K562 (cell line): Measurements from ENCODE around the gene KARS1. TPM values are rescaled to one million over a fixed set of nuclear protein-coding genes. Genes with fewer than 3 reads are reported as not detected.

Source experiments
- COPS2 ChIP-seq: fragments of 450-650 bp; conservative IDR thresholded peaks from 2 replicates; pipeline ENCODE4 v1.6.1; 2016; ENCODE audit warnings: mild to moderate bottlenecking, moderate library complexity
- LEF1 ChIP-seq: fragments of 450-650 bp; IDR thresholded peaks from 2 replicates; pipeline ENCODE4 v1.6.1; 2016; ENCODE audit warnings: mild to moderate bottlenecking
- MAFK ChIP-seq: IDR thresholded peaks from 2 replicates; pipeline ENCODE4 v1.6.1; 2011; ENCODE audit warnings: low read length, improper control_type of control experiment
- NFE2 ChIP-seq: IDR thresholded peaks from 2 replicates; pipeline ENCODE4 v1.6.1; 2014; ENCODE audit warnings: antibody characterized with exemption, low read depth
- PKNOX1 ChIP-seq: fragments of 450-650 bp; IDR thresholded peaks from 2 replicates; pipeline ENCODE4 v1.6.1; 2016
- RBM17 ChIP-seq: fragments of 200-400 bp; formaldehyde crosslinking; IDR thresholded peaks from 2 replicates; pipeline ENCODE4 v1.6.1; 2017; ENCODE audit warnings: low read depth, mild to moderate bottlenecking, low read length, borderline replicate concordance
- TAL1 ChIP-seq: fragments of 450-650 bp; IDR thresholded peaks from 2 replicates; pipeline ENCODE4 v1.6.1; 2016; ENCODE audit warnings: mild to moderate bottlenecking
- USF1 ChIP-seq: sonication (generic); formaldehyde crosslinking; IDR thresholded peaks from 2 replicates; pipeline ENCODE4 v1.9.0; 2022; ENCODE audit warnings: mild to moderate bottlenecking, missing genetic modification reagents
- ZEB2 ChIP-seq: fragments of 450-650 bp; IDR thresholded peaks from 2 replicates; pipeline ENCODE4 v1.6.1; 2016
- polyA plus RNA-seq, 8 experiments: library from polyadenylated mRNA; depleted of rRNA in 4 of 8; stranded (reverse) in 5 of 8; unstranded in 3 of 8; fragments of >200 nt; fragmentation: Nextera tagmentation in 2 of 8; fragmentation: Illumina TruSeq in 1 of 8; extraction: Ambion mirVana in 2 of 8; extraction: Trizol in 1 of 8; gene quantifications; 2 replicates each; pipeline versions ENCODE4 v1.2.1 to v1.2.3, GENCODE V29; 2011 to 2014; ENCODE audit warnings: inconsistent platforms in 1 of 8, missing spikeins in 1 of 8
- total RNA-seq, 7 experiments: library from RNA; depleted of rRNA in 6 of 7; stranded (reverse); fragments of >200 nt in 6 of 7; fragmentation: Illumina TruSeq in 2 of 7; extraction: Trizol in 2 of 7; gene quantifications; 2 replicates each; pipeline versions ENCODE4 v1.2.1 to v1.2.3, GENCODE V29; 2011 to 2021; ENCODE audit warnings: low replicate concordance in 1 of 7
- TF ChIP-seq, protein P1 (sequence below): fragments of 250-450 bp; sonication (Bioruptor Pico); IDR thresholded peaks from 2 replicates; pipeline ENCODE4 v1.4.0; 2020; ENCODE audit warnings: mild to moderate bottlenecking, moderate library complexity
- TF ChIP-seq, protein P2 (sequence below), 3 experiments: fragments of 200-800 bp in 1 of 3; fragments of 250-450 bp in 1 of 3; fragments of 450-650 bp in 1 of 3; sonication (Bioruptor Pico) in 1 of 3; sonication (Bioruptor generic) in 1 of 3; formaldehyde crosslinking in 1 of 3; IDR thresholded peaks; 2 replicates each; pipeline versions ENCODE4 v1.6.1 to v1.8.0; 2016 to 2022; ENCODE audit warnings: mild to moderate bottlenecking in 2 of 3, missing genetic modification characterization in 2 of 3, missing compliant biosample characterization in 1 of 3, moderate library complexity in 1 of 3
- TF ChIP-seq, protein P3 (sequence below): IDR thresholded peaks from 3 replicates; pipeline ENCODE4 v1.6.1; 2011; ENCODE audit warnings: borderline replicate concordance, mild to moderate bottlenecking; ENCODE audit not compliant: insufficient read length, insufficient read depth
- TF ChIP-seq, protein P4 (sequence below): IDR thresholded peaks from 2 replicates; pipeline ENCODE4 v1.6.1; 2011; ENCODE audit not compliant: insufficient read length; ENCODE audit errors: extremely low read depth
- TF ChIP-seq, protein P5 (sequence below): sonication (generic); formaldehyde crosslinking; IDR thresholded peaks from 2 replicates; pipeline ENCODE4 v1.9.0; 2022; ENCODE audit warnings: mild to moderate bottlenecking, missing genetic modification reagents
- TF ChIP-seq, protein P6 (sequence below): fragments of 450-650 bp; formaldehyde crosslinking; conservative IDR thresholded peaks from 2 replicates; pipeline ENCODE4 v1.4.0; 2022; ENCODE audit warnings: mild to moderate bottlenecking, missing genetic modification characterization

KARS1 gene
- total and polyA plus RNA-seq, 9 of the 15 experiments (the other 6 are each of a cell fraction or from before 2014, with no cell fraction given): 223 to 386 (median 304) TPM

- TF ChIP-seq RBM17 (no peak), LEF1 (peak; percentile 50; the same call in 1 of the 2 replicates), PKNOX1 (peak; percentile 67; the same call in 1 of the 2 replicates), TAL1 (0 out of 2 replicates have a peak, but pooled peaks have one; percentile 15), COPS2 (no peak), ZEB2 (peak; percentile 89), USF1 (CRISPR knock-in tag) (no peak), NFE2 (peak; percentile 99), MAFK (peak; percentile 67)
- TF ChIP-seq, protein P1, sequence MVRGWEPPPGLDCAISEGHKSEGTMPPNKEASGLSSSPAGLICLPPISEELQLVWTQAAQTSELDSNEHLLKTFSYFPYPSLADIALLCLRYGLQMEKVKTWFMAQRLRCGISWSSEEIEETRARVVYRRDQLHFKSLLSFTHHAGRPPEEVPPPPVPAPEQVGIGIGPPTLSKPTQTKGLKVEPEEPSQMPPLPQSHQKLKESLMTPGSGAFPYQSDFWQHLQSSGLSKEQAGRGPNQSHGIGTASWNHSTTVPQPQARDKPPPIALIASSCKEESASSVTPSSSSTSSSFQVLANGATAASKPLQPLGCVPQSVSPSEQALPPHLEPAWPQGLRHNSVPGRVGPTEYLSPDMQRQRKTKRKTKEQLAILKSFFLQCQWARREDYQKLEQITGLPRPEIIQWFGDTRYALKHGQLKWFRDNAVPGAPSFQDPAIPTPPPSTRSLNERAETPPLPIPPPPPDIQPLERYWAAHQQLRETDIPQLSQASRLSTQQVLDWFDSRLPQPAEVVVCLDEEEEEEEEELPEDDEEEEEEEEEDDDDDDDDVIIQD: no peak
- TF ChIP-seq, protein P2, sequence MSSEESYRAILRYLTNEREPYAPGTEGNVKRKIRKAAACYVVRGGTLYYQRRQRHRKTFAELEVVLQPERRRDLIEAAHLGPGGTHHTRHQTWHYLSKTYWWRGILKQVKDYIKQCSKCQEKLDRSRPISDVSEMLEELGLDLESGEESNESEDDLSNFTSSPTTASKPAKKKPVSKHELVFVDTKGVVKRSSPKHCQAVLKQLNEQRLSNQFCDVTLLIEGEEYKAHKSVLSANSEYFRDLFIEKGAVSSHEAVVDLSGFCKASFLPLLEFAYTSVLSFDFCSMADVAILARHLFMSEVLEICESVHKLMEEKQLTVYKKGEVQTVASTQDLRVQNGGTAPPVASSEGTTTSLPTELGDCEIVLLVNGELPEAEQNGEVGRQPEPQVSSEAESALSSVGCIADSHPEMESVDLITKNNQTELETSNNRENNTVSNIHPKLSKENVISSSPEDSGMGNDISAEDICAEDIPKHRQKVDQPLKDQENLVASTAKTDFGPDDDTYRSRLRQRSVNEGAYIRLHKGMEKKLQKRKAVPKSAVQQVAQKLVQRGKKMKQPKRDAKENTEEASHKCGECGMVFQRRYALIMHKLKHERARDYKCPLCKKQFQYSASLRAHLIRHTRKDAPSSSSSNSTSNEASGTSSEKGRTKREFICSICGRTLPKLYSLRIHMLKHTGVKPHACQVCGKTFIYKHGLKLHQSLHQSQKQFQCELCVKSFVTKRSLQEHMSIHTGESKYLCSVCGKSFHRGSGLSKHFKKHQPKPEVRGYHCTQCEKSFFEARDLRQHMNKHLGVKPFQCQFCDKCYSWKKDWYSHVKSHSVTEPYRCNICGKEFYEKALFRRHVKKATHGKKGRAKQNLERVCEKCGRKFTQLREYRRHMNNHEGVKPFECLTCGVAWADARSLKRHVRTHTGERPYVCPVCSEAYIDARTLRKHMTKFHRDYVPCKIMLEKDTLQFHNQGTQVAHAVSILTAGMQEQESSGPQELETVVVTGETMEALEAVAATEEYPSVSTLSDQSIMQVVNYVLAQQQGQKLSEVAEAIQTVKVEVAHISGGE (CRISPR knock-in tag; IDR thresholded peaks at IDR 0.05): peak in 1 of 3 experiments; percentile 26; a peak in 1 of 6 replicates
- TF ChIP-seq, protein P3, sequence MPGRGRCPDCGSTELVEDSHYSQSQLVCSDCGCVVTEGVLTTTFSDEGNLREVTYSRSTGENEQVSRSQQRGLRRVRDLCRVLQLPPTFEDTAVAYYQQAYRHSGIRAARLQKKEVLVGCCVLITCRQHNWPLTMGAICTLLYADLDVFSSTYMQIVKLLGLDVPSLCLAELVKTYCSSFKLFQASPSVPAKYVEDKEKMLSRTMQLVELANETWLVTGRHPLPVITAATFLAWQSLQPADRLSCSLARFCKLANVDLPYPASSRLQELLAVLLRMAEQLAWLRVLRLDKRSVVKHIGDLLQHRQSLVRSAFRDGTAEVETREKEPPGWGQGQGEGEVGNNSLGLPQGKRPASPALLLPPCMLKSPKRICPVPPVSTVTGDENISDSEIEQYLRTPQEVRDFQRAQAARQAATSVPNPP: no peak
- TF ChIP-seq, protein P4, sequence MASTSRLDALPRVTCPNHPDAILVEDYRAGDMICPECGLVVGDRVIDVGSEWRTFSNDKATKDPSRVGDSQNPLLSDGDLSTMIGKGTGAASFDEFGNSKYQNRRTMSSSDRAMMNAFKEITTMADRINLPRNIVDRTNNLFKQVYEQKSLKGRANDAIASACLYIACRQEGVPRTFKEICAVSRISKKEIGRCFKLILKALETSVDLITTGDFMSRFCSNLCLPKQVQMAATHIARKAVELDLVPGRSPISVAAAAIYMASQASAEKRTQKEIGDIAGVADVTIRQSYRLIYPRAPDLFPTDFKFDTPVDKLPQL: no peak
- TF ChIP-seq, protein P5, sequence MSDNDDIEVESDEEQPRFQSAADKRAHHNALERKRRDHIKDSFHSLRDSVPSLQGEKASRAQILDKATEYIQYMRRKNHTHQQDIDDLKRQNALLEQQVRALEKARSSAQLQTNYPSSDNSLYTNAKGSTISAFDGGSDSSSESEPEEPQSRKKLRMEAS (CRISPR knock-in tag): no peak
- TF ChIP-seq, protein P6, sequence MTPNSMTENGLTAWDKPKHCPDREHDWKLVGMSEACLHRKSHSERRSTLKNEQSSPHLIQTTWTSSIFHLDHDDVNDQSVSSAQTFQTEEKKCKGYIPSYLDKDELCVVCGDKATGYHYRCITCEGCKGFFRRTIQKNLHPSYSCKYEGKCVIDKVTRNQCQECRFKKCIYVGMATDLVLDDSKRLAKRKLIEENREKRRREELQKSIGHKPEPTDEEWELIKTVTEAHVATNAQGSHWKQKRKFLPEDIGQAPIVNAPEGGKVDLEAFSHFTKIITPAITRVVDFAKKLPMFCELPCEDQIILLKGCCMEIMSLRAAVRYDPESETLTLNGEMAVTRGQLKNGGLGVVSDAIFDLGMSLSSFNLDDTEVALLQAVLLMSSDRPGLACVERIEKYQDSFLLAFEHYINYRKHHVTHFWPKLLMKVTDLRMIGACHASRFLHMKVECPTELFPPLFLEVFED (CRISPR knock-in tag): no peak
Observed at GRCh38 chr16:75593825-75594820, 53.3 kb downstream of the KARS1 start (continued).
